DND-41 (cell line): ENCODE results near the gene SLC34A3.

Source experiments
- ATAC-seq: fragments of 200-7000 bp; cut with Tn5 transposase; 3 replicates; pipeline ENCODE4 v1.9.1; 2021; ENCODE audit warnings: low read depth; ENCODE audit not compliant: insufficient read depth
- DNase-seq: peaks from one replicate; pipeline ENCODE4 v3.0.0-alpha.2; 2020
- H2AFZ ChIP-seq: 2 replicates; pipeline ENCODE4 v1.6.0; 2012; ENCODE audit warnings: low read depth, low read length
- H3K27ac ChIP-seq: 2 replicates; pipeline ENCODE4 v1.5.1; 2012; ENCODE audit warnings: low read length, inconsistent platforms
- H3K27me3 ChIP-seq: fragments of 200-600 bp; sonication (generic); 2 replicates; pipeline ENCODE4 v1.6.0; 2012; ENCODE audit warnings: low read length, mild to moderate bottlenecking, inconsistent platforms; ENCODE audit not compliant: insufficient read depth, poor library complexity
- H3K36me3 ChIP-seq: 2 replicates; pipeline ENCODE4 v1.5.1; 2012; ENCODE audit warnings: low read length, inconsistent platforms; ENCODE audit not compliant: insufficient read depth
- H3K4me1 ChIP-seq: 2 replicates; pipeline ENCODE4 v1.5.1; 2012; ENCODE audit warnings: mild to moderate bottlenecking, low read length; ENCODE audit not compliant: insufficient read depth
- H3K4me2 ChIP-seq: 2 replicates; pipeline ENCODE4 v1.6.0; 2012; ENCODE audit warnings: mild to moderate bottlenecking, moderate library complexity, low read length, inconsistent platforms; ENCODE audit not compliant: insufficient read depth
- H3K4me3 ChIP-seq, 2 experiments: fragments of 200-600 bp in 1 of 2; shearing (Covaris generic) in 1 of 2; 2 replicates each; pipeline ENCODE4 v1.5.1; 2012 to 2016; ENCODE audit warnings: inconsistent platforms in 2 of 2, low read length in 2 of 2, mild to moderate bottlenecking in 2 of 2, low read depth in 1 of 2, moderate library complexity in 1 of 2
- H3K79me2 ChIP-seq: 2 replicates; pipeline ENCODE4 v1.6.0; 2012; ENCODE audit warnings: low read length, inconsistent platforms; ENCODE audit not compliant: insufficient read depth
- H3K9ac ChIP-seq: 2 replicates; pipeline ENCODE4 v1.6.0; 2012; ENCODE audit warnings: low read depth, mild to moderate bottlenecking, inconsistent platforms, low read length, moderate library complexity
- H3K9me3 ChIP-seq: 2 replicates; pipeline ENCODE4 v1.5.1; 2012; ENCODE audit warnings: low read length, moderate library complexity, mild to moderate bottlenecking, inconsistent platforms; ENCODE audit not compliant: insufficient read depth, severe bottlenecking
- H4K20me1 ChIP-seq: 2 replicates; pipeline ENCODE4 v1.6.0; 2012; ENCODE audit warnings: low read length; ENCODE audit not compliant: insufficient read depth
- EZH2 ChIP-seq: IDR thresholded peaks from 3 replicates; pipeline ENCODE4 v1.6.1; 2012; ENCODE audit warnings: borderline replicate concordance, low read depth, mild to moderate bottlenecking, moderate library complexity, low read length, inconsistent platforms; ENCODE audit not compliant: severe bottlenecking
- TF ChIP-seq, protein P1 (sequence below): IDR thresholded peaks from 2 replicates; pipeline ENCODE4 v1.5.1; 2012; ENCODE audit warnings: borderline replicate concordance, low read length, moderate library complexity, mild to moderate bottlenecking; ENCODE audit not compliant: poor library complexity, severe bottlenecking; ENCODE audit errors: extremely low read depth

SLC34A3 gene

GRCh38 chr9:137216188-137216965 is 14.3 kb upstream of the SLC34A3 start:
- Histone ChIP-seq H3K27me3 (no peaks in the 10 kb centered on the region), H3K4me2 (no peak overlapping the region), H2AFZ (no peak overlapping the region), H3K4me3 (no peak overlapping the region), H3K36me3 (peaks cover 28% of the 10 kb centered on the region), H4K20me1 (peaks cover 2% of the 10 kb centered on the region; the same call in 1 of the 2 replicates), H3K79me2 (no peaks in the 10 kb centered on the region), H3K9ac (no peak overlapping the region), H3K27ac (no peak overlapping the region), H3K9me3 (no peaks in the 10 kb centered on the region), H3K4me1 (no peaks in the 10 kb centered on the region)
- DNase-seq (no peak), ATAC-seq (no peak)
- TF ChIP-seq EZH2: no peak
- TF ChIP-seq, protein P1, sequence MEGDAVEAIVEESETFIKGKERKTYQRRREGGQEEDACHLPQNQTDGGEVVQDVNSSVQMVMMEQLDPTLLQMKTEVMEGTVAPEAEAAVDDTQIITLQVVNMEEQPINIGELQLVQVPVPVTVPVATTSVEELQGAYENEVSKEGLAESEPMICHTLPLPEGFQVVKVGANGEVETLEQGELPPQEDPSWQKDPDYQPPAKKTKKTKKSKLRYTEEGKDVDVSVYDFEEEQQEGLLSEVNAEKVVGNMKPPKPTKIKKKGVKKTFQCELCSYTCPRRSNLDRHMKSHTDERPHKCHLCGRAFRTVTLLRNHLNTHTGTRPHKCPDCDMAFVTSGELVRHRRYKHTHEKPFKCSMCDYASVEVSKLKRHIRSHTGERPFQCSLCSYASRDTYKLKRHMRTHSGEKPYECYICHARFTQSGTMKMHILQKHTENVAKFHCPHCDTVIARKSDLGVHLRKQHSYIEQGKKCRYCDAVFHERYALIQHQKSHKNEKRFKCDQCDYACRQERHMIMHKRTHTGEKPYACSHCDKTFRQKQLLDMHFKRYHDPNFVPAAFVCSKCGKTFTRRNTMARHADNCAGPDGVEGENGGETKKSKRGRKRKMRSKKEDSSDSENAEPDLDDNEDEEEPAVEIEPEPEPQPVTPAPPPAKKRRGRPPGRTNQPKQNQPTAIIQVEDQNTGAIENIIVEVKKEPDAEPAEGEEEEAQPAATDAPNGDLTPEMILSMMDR: no peak

- peaks cover under 1% of the 10 kb centered on the region for H3K4me1 ChIP-seq
- H3K27ac ChIP-seq: no peak overlapping the region
- peaks cover 28% of the 10 kb centered on the region for H3K36me3 ChIP-seq
These were observed 13.2 kb upstream of the SLC34A3 start for GRCh38 chr9:137217276-137218211.

DNA sequence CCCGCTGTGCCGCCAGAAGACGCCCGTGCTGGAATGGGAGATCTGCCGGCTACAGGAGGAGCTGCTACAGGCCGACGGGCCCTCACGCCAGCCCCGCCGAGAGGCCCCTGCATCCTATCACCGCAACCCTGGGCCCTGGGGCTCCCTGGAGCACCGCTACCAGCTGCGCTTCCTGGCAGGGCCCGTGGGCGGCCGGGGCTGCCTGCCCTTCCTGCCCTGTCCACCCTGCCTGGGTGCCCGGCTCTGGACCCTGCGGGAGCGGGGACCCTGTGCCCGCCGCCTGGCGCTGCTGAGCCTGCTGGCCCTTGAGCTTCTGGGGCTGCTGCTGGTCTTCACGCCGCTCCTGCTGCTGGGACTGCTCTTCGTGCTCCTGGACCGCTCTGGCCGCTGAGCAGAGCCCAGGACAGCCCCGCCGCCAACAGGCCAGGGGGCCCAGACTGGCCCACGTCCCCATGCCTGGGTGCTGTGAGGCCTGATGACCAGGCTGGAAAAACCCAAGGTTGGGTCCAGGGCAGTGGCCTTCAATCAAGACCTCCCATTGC is 12.4 kb upstream of the SLC34A3 start:
- no peak for DNase-seq
- peaks cover 24% of the 10 kb centered on the region for H3K36me3 ChIP-seq
- no peak overlapping the region for H3K9ac ChIP-seq

More at GRCh38 chr9:137217276-137218211, 13.2 kb upstream of the SLC34A3 start:
- H3K9me3 ChIP-seq: no peaks in the 10 kb centered on the region
- no peak for ATAC-seq
- H3K4me3 ChIP-seq: no peak overlapping the region
- no peak overlapping the region for H2AFZ ChIP-seq
- H3K9ac ChIP-seq: no peak overlapping the region
- no peak for DNase-seq
- no peaks in the 10 kb centered on the region; the same call in 1 of the 2 replicates for H4K20me1 ChIP-seq
- H3K27me3 ChIP-seq: no peaks in the 10 kb centered on the region
- H3K4me2 ChIP-seq: no peak overlapping the region
- H3K79me2 ChIP-seq: no peaks in the 10 kb centered on the region
- no peak for TF ChIP-seq EZH2
- TF ChIP-seq, protein P1: no peak

More for the DNA sequence above, 12.4 kb upstream of the SLC34A3 start:
- peaks cover 7% of the 10 kb centered on the region for H3K4me1 ChIP-seq
- H3K27me3 ChIP-seq: no peaks in the 10 kb centered on the region
- ATAC-seq: no peak
- no peak overlapping the region for H3K4me2 ChIP-seq
- no peak overlapping the region for H2AFZ ChIP-seq
- H3K27ac ChIP-seq: no peak overlapping the region
- no peak overlapping the region for H3K4me3 ChIP-seq
- H3K9me3 ChIP-seq: no peaks in the 10 kb centered on the region
- no peaks in the 10 kb centered on the region; the same call in 1 of the 2 replicates for H4K20me1 ChIP-seq
- no peak for TF ChIP-seq EZH2
- TF ChIP-seq, protein P1: no peak
- H3K79me2 ChIP-seq: no peaks in the 10 kb centered on the region
